Renal pelvis (tissue), 4 donors: ENCODE measurements around the gene JPT1. TPM values are rescaled to one million over a fixed set of nuclear protein-coding genes. Genes with fewer than 3 reads are reported as not detected.
"Not testable (repeated sequence)": the region's sequence is repeated elsewhere in the genome, so short reads cannot be mapped to it uniquely, and the experiment has no call there.

Experiments used
- DNase-seq: peaks from one replicate; pipeline ENCODE4 v3.0.0-alpha.2; 2013
- polyA plus RNA-seq, 3 donors: library from polyadenylated mRNA; unstranded; fragments of 120-200 nt; gene quantifications; one replicate each; pipeline ENCODE4 v1.2.1, GENCODE V29; 2013; ENCODE audit not compliant: insufficient read length in 3 of 3

The JPT1 gene
- polyA plus RNA-seq, 3 donors: 86.5 to 109 (median 103) TPM

GRCh38 chr17:75131278-75132017 is 22.9 kb downstream of the JPT1 start, which contains the start of gene NT5C:
NT5C (minus strand) TSS chr17:75131742; CDS start chr17:75131707, 35 bp downstream.
- DNase-seq: peak; percentile 88

GRCh38 chr17:75130632-75131277 is 23.6 kb downstream of the JPT1 start:
- no peak for DNase-seq

- DNase-seq: no peak
These were observed 24.2 kb downstream of the JPT1 start for GRCh38 chr17:75130059-75130631.

- no peak for DNase-seq
These were observed 24.7 kb downstream of the JPT1 start for GRCh38 chr17:75129576-75129975.

- no peak for DNase-seq
These were observed 25.4 kb downstream of the JPT1 start for GRCh38 chr17:75128694-75129505.

GRCh38 chr17:75127936-75128335 is 26.4 kb downstream of the JPT1 start:
- DNase-seq: not testable (repeated sequence)

GRCh38 chr17:75126954-75127353 is 27.4 kb downstream of the JPT1 start:
- no peak for DNase-seq

GRCh38 chr17:75125984-75126383 is 28.3 kb downstream of the JPT1 start:
- DNase-seq: no peak

GRCh38 chr17:75124819-75125162 is 29.5 kb downstream of the JPT1 start:
- DNase-seq: no peak

GRCh38 chr17:75124041-75124818 is 30.1 kb downstream of the JPT1 start:
- no peak for DNase-seq

- DNase-seq: no peak
These were observed 36.0 kb downstream of the JPT1 start for GRCh38 chr17:75118307-75118706.

GRCh38 chr17:75116737-75117136 is 37.6 kb downstream of the JPT1 start:
- no peak for DNase-seq

GRCh38 chr17:75115555-75115954 is 38.8 kb downstream of the JPT1 start:
- no peak for DNase-seq

GRCh38 chr17:75114552-75115314 is 39.6 kb downstream of the JPT1 start:
- DNase-seq: no peak

- peak; percentile 93 for DNase-seq
These were observed 40.3 kb downstream of the JPT1 start for GRCh38 chr17:75113798-75114551.

- no peak for DNase-seq
These were observed 42.5 kb downstream of the JPT1 start for GRCh38 chr17:75111777-75112335.

GRCh38 chr17:75110234-75110937 is 43.9 kb downstream of the JPT1 start:
- DNase-seq: no peak

GRCh38 chr17:75109407-75110233 is 44.7 kb downstream of the JPT1 start, which contains the start of gene ARMC7:
ARMC7 (plus strand) TSS chr17:75109969; CDS start chr17:75110289, 320 bp downstream.
- DNase-seq: peak; percentile 82
